Measurements from ENCODE around the gene EVPLL.
"Not testable (repeated sequence)": the region's sequence is repeated elsewhere in the genome, so short reads cannot be mapped to it uniquely, and the experiment has no call there.

Gene EVPLL

GRCh38 chr17:18379246-18380146, 1.9 kb downstream of the EVPLL start:
- DNase-seq, result no peak

GRCh38 chr17:18380471-18381157, 3.0 kb downstream of the EVPLL start:
- no peak for DNase-seq

- DNase-seq, result no peak
These were observed 3.8 kb downstream of the EVPLL start for GRCh38 chr17:18381158-18381952.

- DNase-seq, result no peak
These were observed 4.3 kb downstream of the EVPLL start for GRCh38 chr17:18381953-18382245.

- no peak for DNase-seq
These were observed 5.0 kb downstream of the EVPLL start for GRCh38 chr17:18382441-18383078.

GRCh38 chr17:18383079-18383481, 5.5 kb downstream of the EVPLL start:
- DNase-seq, result not testable (repeated sequence)

GRCh38 chr17:18384271-18384670, 6.7 kb downstream of the EVPLL start:
- DNase-seq, result not testable (repeated sequence)

GRCh38 chr17:18387583-18387982, 10.0 kb downstream of the EVPLL start:
- DNase-seq, result not testable (repeated sequence)

- not testable (repeated sequence) for DNase-seq
These were observed 10.7 kb downstream of the EVPLL start for GRCh38 chr17:18388266-18388665.

- DNase-seq, result not testable (repeated sequence)
These were observed 11.2 kb downstream of the EVPLL start for GRCh38 chr17:18388728-18389127.

- DNase-seq, result not testable (repeated sequence)
These were observed 24.5 kb downstream of the EVPLL start for GRCh38 chr17:18401872-18402590.

- not testable (repeated sequence) for DNase-seq
These were observed 25.6 kb downstream of the EVPLL start for GRCh38 chr17:18403166-18403565.

- DNase-seq, result not testable (repeated sequence)
These were observed 26.0 kb downstream of the EVPLL start for GRCh38 chr17:18403604-18404003.

GRCh38 chr17:18408906-18409305, 31.3 kb downstream of the EVPLL start:
- DNase-seq, result not testable (repeated sequence)

- DNase-seq, result not testable (repeated sequence)
These were observed 31.7 kb downstream of the EVPLL start for GRCh38 chr17:18409321-18409720.

GRCh38 chr17:18410736-18411135, 33.2 kb downstream of the EVPLL start:
- DNase-seq, result peak in 3 of 58 donors; percentile 1 to 9 (median 5)

GRCh38 chr17:18411377-18411864, 33.8 kb downstream of the EVPLL start:
- DNase-seq, result peak in 21 of 58 donors; percentile 4 to 68 (median 21)

- not testable (repeated sequence) for DNase-seq
These were observed 34.5 kb downstream of the EVPLL start for GRCh38 chr17:18412001-18412538.

- DNase-seq, result not testable (repeated sequence)
These were observed 43.9 kb downstream of the EVPLL start for GRCh38 chr17:18421521-18421920.

- DNase-seq, result not testable (repeated sequence)
These were observed 44.9 kb downstream of the EVPLL start for GRCh38 chr17:18422464-18422863.
